BLaER1 treated with 17β-estradiol and CSF1 and Interleukin-3, amounts not matched to agents 10 nM and 100 nM (cell line): ENCODE data around the gene MCIDAS.

Experiments used
- H3K27ac ChIP-seq, 11 experiments: shearing (Covaris generic); formaldehyde crosslinking; 2 replicates each; pipeline ENCODE4 v1.8.1; 2022
- H3K27me3 ChIP-seq, 11 experiments: shearing (Covaris generic); formaldehyde crosslinking; 2 replicates each; pipeline ENCODE4 v1.8.1; 2022
- H3K36me3 ChIP-seq, 11 experiments: shearing (Covaris generic); formaldehyde crosslinking; 2 replicates each; pipeline ENCODE4 v1.8.1; 2022
- H3K4me1 ChIP-seq, 10 experiments: shearing (Covaris generic); formaldehyde crosslinking; 2 replicates each; pipeline ENCODE4 v1.8.1; 2022
- H3K4me2 ChIP-seq, 11 experiments: shearing (Covaris generic); formaldehyde crosslinking; 2 replicates each; pipeline ENCODE4 v1.8.1; 2022
- H3K4me3 ChIP-seq, 10 experiments: shearing (Covaris generic); formaldehyde crosslinking; 2 replicates each; pipeline ENCODE4 v1.8.1; 2022
- H3K9ac ChIP-seq, 11 experiments: shearing (Covaris generic); formaldehyde crosslinking; 2 replicates each; pipeline ENCODE4 v1.8.1; 2022
- H3K9me3 ChIP-seq, 11 experiments: shearing (Covaris generic); formaldehyde crosslinking; replicated peaks in 1 of 11; 2 replicates each; pipeline ENCODE4 v1.8.1; 2022
- H4K20me1 ChIP-seq, 11 experiments: shearing (Covaris generic); formaldehyde crosslinking; 2 replicates each; pipeline ENCODE4 v1.8.1; 2022
- Cebpa-rat ChIP-seq, 11 experiments: shearing (Covaris generic); IDR thresholded peaks; 2 replicates each; pipeline ENCODE4 v1.8.1; 2022

Gene MCIDAS

GRCh38 chr5:55176176-55176818 is 50.8 kb downstream of the MCIDAS start:
- no peaks in the 10 kb centered on the region for H3K36me3 ChIP-seq
- H3K9me3 ChIP-seq: no peaks in the 10 kb centered on the region
- H3K9ac ChIP-seq: peak overlapping the region in 4 of 11 experiments; percentile 19 to 34 (median 24); a peak in 2 of 22 replicates
- TF ChIP-seq Cebpa-rat (IDR thresholded peaks at IDR 0.05): no peak
- H3K4me2 ChIP-seq: peak overlapping the region; percentile 78 to 98 (median 88)
- H3K27me3 ChIP-seq: peaks cover 36 to 66% (median 60%) of the 10 kb centered on the region in 11 experiments
- H3K27ac ChIP-seq: no peak overlapping the region
- peaks cover 24 to 34% (median 30%) of the 10 kb centered on the region in 10 experiments for H3K4me1 ChIP-seq
- H4K20me1 ChIP-seq: peaks cover 0 to 22% (median 10%) of the 10 kb centered on the region in 11 experiments; a peak in 13 of 22 replicates
- H3K4me3 ChIP-seq: peak overlapping the region; percentile 38 to 67 (median 54)

- no peaks in the 10 kb centered on the region for H3K36me3 ChIP-seq
- peaks cover 36 to 66% (median 60%) of the 10 kb centered on the region in 11 experiments for H3K27me3 ChIP-seq
- no peak overlapping the region for H3K9ac ChIP-seq
- peaks cover 0 to 22% (median 10%) of the 10 kb centered on the region in 11 experiments; a peak in 13 of 22 replicates for H4K20me1 ChIP-seq
- peak overlapping the region; percentile 78 to 98 (median 88) for H3K4me2 ChIP-seq
- no peak overlapping the region for H3K27ac ChIP-seq
- peaks cover 24 to 34% (median 30%) of the 10 kb centered on the region in 10 experiments for H3K4me1 ChIP-seq
- no peaks in the 10 kb centered on the region for H3K9me3 ChIP-seq
- H3K4me3 ChIP-seq: peak overlapping the region in 8 of 10 experiments; percentile 48 to 67 (median 54); a peak in 15 of 20 replicates
- no peak for TF ChIP-seq Cebpa-rat (IDR thresholded peaks at IDR 0.05)
Observed at GRCh38 chr5:55175781-55176175, 51.3 kb downstream of the MCIDAS start.

DNA sequence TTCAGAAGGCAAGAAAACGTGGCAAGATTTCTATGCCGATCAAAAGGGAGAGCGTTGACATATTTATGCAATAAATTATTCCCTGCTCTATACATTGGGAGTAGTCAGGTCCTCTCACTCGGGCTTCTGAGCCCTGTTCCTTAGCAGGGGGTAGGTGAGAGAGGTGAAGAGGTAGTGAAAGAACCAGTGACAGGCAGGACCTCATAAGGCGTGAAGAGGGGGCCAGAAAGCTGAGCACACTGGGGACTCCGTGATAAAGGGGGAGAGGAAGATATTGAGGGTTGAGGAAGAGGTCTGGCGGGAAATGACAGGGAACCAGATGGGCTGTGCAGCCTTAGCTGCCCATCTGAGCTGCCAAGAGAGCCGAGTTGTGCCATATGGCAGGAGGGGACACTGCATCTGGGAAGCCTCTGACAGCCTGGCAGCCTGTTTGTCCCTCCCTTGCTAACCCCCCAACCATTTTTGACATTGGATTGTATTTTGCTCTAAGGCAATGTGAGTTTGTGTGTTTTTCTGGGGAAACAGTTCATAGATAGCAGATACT is 53.4 kb downstream of the MCIDAS start:
- peaks cover 24 to 34% (median 30%) of the 10 kb centered on the region in 10 experiments for H3K4me1 ChIP-seq
- peak overlapping the region; percentile 53 to 74 (median 62) for H3K4me3 ChIP-seq
- H3K36me3 ChIP-seq: no peaks in the 10 kb centered on the region
- H3K9ac ChIP-seq: peak overlapping the region in 9 of 11 experiments; percentile 22 to 67 (median 55); a peak in 15 of 22 replicates
- no peaks in the 10 kb centered on the region for H3K9me3 ChIP-seq
- H4K20me1 ChIP-seq: peaks cover 0 to 22% (median 10%) of the 10 kb centered on the region in 11 experiments; a peak in 13 of 22 replicates
- H3K4me2 ChIP-seq: peak overlapping the region; percentile 92 to 99 (median 99)
- H3K27ac ChIP-seq: no peak overlapping the region
- TF ChIP-seq Cebpa-rat (IDR thresholded peaks at IDR 0.05): no peak
- H3K27me3 ChIP-seq: peaks cover 35 to 66% (median 60%) of the 10 kb centered on the region in 11 experiments

DNA sequence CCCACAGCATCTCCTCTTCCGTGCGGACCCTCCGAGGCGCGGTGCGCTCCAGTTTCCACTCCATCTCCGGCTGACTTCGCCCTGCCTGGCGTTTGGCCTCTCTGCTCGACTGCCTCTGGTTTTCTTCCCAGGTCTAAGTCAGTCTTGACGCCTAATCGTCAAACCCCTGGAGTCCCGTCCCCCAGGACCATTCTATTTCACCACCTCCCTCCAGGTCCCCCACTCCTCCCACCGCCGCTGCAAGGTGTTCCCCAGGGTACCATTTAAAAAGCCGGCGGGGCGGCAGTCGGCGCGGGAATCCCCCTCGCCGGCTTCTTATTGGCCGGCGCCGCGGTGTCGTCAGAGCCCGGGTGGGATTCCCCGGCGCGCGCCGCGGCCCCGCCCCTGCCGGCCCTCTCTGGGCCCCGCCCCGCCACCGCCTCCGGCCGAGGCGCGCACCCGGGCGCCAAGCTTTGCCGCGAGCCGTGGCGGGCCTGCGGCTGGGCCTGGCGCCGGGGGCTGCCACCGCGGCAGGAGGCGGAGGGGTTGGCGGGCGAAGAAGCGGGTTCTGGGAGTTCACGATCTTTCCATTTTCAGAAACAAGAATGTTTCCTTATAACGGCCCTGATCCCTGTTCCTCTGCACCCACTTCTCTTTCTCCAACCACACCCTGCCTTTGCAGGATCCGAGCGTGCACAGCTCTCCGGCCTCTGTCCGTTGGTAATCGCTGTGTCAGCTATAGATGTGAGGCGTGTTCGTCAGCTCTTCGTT is 54.0 kb downstream of the MCIDAS start, which contains the start of gene CDC20B:
Gene CDC20B (minus strand): TSS at position 241 of the 750 bp plus-strand sequence. CDS start 177 bp downstream, at position 64.
- no peak for TF ChIP-seq Cebpa-rat (IDR thresholded peaks at IDR 0.05)
- Histone ChIP-seq H3K9me3 (no peaks in the 10 kb centered on the region), H3K27me3 (peaks cover 35 to 60% (median 58%) of the 10 kb centered on the region in 11 experiments), H3K4me2 (peak within 1 kb of the TSS; percentile 92 to 99 (median 99)), H3K4me3 (peak within 1 kb of the TSS; percentile 53 to 74 (median 62)), H3K4me1 (peaks cover 24 to 34% (median 30%) of the 10 kb centered on the region in 10 experiments), H3K27ac (peak within 1 kb of the TSS in 1 of 11 experiments; percentile 39; a peak in 1 of 22 replicates), H4K20me1 (peaks cover 0 to 22% (median 10%) of the 10 kb centered on the region in 11 experiments; a peak in 13 of 22 replicates), H3K36me3 (no peaks in the 10 kb centered on the region), H3K9ac (peak within 1 kb of the TSS in 10 of 11 experiments; percentile 22 to 67 (median 57); a peak in 18 of 22 replicates)

DNA sequence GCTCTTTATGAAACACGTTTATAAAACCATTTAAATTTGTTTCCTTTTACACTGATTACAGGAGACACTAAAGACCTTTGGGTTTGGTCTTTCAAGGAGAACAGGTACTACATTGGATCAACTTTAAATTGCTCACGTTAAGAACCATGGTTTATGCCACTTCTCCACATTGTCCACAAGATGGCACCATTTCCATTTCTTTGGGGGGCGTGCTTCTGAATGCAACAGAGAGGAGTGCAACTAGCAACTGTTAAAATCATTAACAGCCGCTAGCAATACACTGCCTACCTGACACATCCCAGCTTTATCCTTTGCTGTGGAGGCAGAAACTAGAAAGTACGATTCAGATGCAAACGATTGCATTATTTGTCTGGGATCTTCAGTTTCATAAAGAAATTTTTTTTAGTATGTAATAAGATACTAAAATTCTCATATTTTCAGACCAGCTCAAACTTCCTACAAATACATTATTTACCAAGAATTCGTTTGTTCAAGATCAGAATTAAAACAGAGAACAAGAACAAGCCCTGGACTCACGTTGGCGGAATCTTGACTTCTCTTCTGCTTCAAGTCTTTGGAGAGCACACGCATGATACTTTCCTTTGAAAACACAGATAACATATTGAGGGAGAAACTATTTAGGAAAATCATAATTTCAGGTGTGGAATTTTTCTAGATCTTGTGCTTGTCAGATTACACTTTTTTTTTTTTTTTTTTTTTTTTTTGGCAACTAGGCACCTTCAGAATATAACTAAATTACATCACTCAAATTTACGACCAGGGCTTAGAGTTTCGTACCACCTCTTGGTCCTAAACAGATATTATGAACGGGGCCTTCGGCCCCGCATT is 54.8 kb downstream of the MCIDAS start:
- Histone ChIP-seq H3K27me3 (peaks cover 35 to 52% (median 50%) of the 10 kb centered on the region in 11 experiments), H3K9ac (peak overlapping the region in 8 of 11 experiments; percentile 22 to 67 (median 54); a peak in 10 of 22 replicates), H3K36me3 (no peaks in the 10 kb centered on the region), H3K9me3 (no peaks in the 10 kb centered on the region), H3K4me3 (peak overlapping the region; percentile 53 to 74 (median 62)), H4K20me1 (peaks cover 0 to 22% (median 10%) of the 10 kb centered on the region in 11 experiments; a peak in 13 of 22 replicates), H3K4me1 (peaks cover 24 to 34% (median 30%) of the 10 kb centered on the region in 10 experiments), H3K27ac (no peak overlapping the region), H3K4me2 (peak overlapping the region; percentile 92 to 99 (median 99))
- no peak for TF ChIP-seq Cebpa-rat (IDR thresholded peaks at IDR 0.05)

GRCh38 chr5:55171471-55171870 is 55.6 kb downstream of the MCIDAS start:
- Histone ChIP-seq H3K4me2 (no peak overlapping the region), H3K9ac (no peak overlapping the region), H3K4me1 (peaks cover 19 to 26% (median 25%) of the 10 kb centered on the region in 10 experiments), H3K4me3 (no peak overlapping the region), H3K27ac (no peak overlapping the region), H3K9me3 (no peaks in the 10 kb centered on the region), H4K20me1 (peaks cover 0 to 22% (median 7%) of the 10 kb centered on the region in 11 experiments; a peak in 13 of 22 replicates), H3K27me3 (peaks cover 29 to 44% (median 42%) of the 10 kb centered on the region in 11 experiments), H3K36me3 (no peaks in the 10 kb centered on the region)
- TF ChIP-seq Cebpa-rat (IDR thresholded peaks at IDR 0.05): no peak
